ENCODE results near the gene STAG1. TPM values are rescaled to one million over a fixed set of nuclear protein-coding genes. Genes with fewer than 3 reads are reported as not detected.

STAG1 gene
- total and polyA plus RNA-seq, 2 of the 13 experiments (the other 11 are each of a cell fraction or from before 2014, with no cell fraction given): 6.2 to 25.9 TPM

DNA sequence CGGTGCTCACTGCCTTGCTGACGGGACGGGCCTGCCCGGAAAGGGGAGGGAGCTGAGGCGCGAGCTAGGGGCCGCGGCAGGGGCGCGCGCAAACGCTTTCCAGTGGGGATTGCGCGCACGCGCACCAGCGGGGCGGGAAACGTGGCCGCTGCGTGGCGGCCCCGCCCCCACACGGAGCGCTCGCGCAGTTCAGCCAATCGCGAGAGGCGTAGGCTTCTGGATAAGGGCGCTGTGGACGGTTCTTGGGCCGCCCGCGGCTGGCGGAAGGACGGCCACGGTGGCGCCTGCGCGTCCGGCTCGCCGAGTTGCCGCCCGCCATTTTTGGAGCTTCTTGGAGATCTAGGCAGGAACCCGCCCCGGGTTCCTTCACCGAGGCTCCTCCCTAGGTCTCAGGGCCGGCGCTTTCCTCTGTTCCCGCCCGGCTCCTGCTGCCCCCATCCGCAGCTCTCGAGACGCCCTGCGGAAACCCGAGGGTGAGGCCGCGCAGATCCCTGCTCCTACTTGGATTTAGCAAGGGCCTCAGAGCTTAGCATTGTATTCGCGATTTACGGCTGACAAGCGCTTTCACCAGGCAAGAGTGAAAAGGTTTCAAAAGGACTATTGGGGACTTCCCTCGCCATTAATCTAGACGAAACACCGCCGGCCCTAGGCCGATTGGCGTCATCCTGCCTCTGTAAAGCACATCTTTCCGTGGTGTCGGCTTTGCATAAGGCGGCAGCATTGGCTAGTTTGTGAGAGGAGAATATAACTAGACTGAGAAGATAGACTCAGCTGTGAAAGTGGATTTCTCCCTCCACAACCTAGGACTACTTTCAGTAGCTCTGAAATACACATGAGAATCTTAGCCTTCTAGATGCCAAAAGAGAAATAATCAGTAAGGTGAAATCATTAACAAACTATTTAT is 496 bp upstream of the STAG1 start (continued):
- TF ChIP-seq ZMAT3 (CRISPR knock-in tag; conservative IDR thresholded peaks at IDR 0.05) (peak; percentile 97), TOPORS (CRISPR knock-in tag; IDR thresholded peaks at IDR 0.05) (0 out of 2 replicates have a peak, but pooled peaks have one; percentile 67), SCMH1 (CRISPR knock-in tag; IDR thresholded peaks at IDR 0.05; ENCODE audit: borderline replicate concordance) (no peak), TMF1 (CRISPR knock-in tag; IDR thresholded peaks at IDR 0.05; ENCODE audit: low read depth) (peak; percentile 75; the same call in 1 of the 2 replicates), ZFP1 (CRISPR knock-in tag; IDR thresholded peaks at IDR 0.05) (0 out of 2 replicates have a peak, but pooled peaks have one; percentile 14), NFIB (CRISPR knock-in tag; IDR thresholded peaks at IDR 0.05; ENCODE audit: borderline replicate concordance) (no peak), ZNF138 (CRISPR knock-in tag; IDR thresholded peaks at IDR 0.05; ENCODE audit: low read depth) (no peak), KDM1A (CRISPR knock-in tag; IDR thresholded peaks at IDR 0.05) (peak; percentile 54; the same call in 1 of the 2 replicates), POGZ (CRISPR knock-in tag; IDR thresholded peaks at IDR 0.05) (peak; percentile 98), CCAR2 (optimal IDR thresholded peaks at IDR 0.05; ENCODE audit: low read depth, low read length) (no peak), BRCA1 (CRISPR knock-in tag; IDR thresholded peaks at IDR 0.05) (peak; percentile 72; the same call in 1 of the 2 replicates), ZNF24 (IDR thresholded peaks at IDR 0.05) (no peak), ZNF776 (CRISPR knock-in tag; IDR thresholded peaks at IDR 0.05) (peak; percentile 86; the same call in 1 of the 2 replicates), CAMTA2 (CRISPR knock-in tag; IDR thresholded peaks at IDR 0.05; ENCODE audit: borderline replicate concordance) (no peak), REL (CRISPR knock-in tag; conservative IDR thresholded peaks at IDR 0.05) (peak; percentile 96), PITX1 (CRISPR knock-in tag; IDR thresholded peaks at IDR 0.05) (0 out of 2 replicates have a peak, but pooled peaks have one; percentile 5), ARHGAP35 (CRISPR knock-in tag; IDR thresholded peaks at IDR 0.05; ENCODE audit: borderline replicate concordance) (peak; percentile 37; the same call in 1 of the 2 replicates)
- TF ChIP-seq, protein P1, sequence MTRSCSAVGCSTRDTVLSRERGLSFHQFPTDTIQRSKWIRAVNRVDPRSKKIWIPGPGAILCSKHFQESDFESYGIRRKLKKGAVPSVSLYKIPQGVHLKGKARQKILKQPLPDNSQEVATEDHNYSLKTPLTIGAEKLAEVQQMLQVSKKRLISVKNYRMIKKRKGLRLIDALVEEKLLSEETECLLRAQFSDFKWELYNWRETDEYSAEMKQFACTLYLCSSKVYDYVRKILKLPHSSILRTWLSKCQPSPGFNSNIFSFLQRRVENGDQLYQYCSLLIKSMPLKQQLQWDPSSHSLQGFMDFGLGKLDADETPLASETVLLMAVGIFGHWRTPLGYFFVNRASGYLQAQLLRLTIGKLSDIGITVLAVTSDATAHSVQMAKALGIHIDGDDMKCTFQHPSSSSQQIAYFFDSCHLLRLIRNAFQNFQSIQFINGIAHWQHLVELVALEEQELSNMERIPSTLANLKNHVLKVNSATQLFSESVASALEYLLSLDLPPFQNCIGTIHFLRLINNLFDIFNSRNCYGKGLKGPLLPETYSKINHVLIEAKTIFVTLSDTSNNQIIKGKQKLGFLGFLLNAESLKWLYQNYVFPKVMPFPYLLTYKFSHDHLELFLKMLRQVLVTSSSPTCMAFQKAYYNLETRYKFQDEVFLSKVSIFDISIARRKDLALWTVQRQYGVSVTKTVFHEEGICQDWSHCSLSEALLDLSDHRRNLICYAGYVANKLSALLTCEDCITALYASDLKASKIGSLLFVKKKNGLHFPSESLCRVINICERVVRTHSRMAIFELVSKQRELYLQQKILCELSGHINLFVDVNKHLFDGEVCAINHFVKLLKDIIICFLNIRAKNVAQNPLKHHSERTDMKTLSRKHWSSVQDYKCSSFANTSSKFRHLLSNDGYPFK (CRISPR knock-in tag; IDR thresholded peaks at IDR 0.05; ENCODE audit: borderline replicate concordance): peak; percentile 82; the same call in 1 of the 2 replicates
- TF ChIP-seq, protein P2, sequence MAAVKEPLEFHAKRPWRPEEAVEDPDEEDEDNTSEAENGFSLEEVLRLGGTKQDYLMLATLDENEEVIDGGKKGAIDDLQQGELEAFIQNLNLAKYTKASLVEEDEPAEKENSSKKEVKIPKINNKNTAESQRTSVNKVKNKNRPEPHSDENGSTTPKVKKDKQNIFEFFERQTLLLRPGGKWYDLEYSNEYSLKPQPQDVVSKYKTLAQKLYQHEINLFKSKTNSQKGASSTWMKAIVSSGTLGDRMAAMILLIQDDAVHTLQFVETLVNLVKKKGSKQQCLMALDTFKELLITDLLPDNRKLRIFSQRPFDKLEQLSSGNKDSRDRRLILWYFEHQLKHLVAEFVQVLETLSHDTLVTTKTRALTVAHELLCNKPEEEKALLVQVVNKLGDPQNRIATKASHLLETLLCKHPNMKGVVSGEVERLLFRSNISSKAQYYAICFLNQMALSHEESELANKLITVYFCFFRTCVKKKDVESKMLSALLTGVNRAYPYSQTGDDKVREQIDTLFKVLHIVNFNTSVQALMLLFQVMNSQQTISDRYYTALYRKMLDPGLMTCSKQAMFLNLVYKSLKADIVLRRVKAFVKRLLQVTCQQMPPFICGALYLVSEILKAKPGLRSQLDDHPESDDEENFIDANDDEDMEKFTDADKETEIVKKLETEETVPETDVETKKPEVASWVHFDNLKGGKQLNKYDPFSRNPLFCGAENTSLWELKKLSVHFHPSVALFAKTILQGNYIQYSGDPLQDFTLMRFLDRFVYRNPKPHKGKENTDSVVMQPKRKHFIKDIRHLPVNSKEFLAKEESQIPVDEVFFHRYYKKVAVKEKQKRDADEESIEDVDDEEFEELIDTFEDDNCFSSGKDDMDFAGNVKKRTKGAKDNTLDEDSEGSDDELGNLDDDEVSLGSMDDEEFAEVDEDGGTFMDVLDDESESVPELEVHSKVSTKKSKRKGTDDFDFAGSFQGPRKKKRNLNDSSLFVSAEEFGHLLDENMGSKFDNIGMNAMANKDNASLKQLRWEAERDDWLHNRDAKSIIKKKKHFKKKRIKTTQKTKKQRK (IDR thresholded peaks at IDR 0.05; ENCODE audit: low read length): no peak
- TF ChIP-seq, protein P3, sequence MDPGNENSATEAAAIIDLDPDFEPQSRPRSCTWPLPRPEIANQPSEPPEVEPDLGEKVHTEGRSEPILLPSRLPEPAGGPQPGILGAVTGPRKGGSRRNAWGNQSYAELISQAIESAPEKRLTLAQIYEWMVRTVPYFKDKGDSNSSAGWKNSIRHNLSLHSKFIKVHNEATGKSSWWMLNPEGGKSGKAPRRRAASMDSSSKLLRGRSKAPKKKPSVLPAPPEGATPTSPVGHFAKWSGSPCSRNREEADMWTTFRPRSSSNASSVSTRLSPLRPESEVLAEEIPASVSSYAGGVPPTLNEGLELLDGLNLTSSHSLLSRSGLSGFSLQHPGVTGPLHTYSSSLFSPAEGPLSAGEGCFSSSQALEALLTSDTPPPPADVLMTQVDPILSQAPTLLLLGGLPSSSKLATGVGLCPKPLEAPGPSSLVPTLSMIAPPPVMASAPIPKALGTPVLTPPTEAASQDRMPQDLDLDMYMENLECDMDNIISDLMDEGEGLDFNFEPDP (CRISPR knock-in tag; conservative IDR thresholded peaks at IDR 0.05): no peak
- TF ChIP-seq, protein P4, sequence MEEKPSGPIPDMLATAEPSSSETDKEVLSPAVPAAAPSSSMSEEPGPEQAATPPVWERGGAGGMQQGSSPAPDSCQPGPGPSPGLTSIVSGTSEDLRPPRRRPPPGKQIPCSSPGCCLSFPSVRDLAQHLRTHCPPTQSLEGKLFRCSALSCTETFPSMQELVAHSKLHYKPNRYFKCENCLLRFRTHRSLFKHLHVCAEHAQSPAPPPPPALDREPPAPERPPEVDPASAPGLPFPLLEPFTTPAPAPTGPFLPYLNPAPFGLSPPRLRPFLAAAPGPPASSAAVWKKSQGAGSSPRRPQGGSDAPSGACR (CRISPR knock-in tag; IDR thresholded peaks at IDR 0.05): no peak

Data from HepG2 (cell line).